IMR-90 (cell line): Measurements from ENCODE around the gene LRRC4C. TPM values are rescaled to one million over a fixed set of nuclear protein-coding genes. Genes with fewer than 3 reads are reported as not detected.

Source experiments
- ATAC-seq: fragments of 200-7000 bp; cut with Tn5 transposase; 2 replicates; pipeline ENCODE4 v1.9.1; 2020; ENCODE audit warnings: low read depth, mild to moderate bottlenecking, moderate library complexity
- BruUV-seq: library from RNA; stranded (reverse); fragments of 400-500 nt; replicated peaks from 2 replicates; lab custom pipeline; 2021; lab: Mats Ljungman, UMichigan
- CTCF ChIA-PET: fragments of 300-600 bp; formaldehyde crosslinking; extraction: SDS; loops from one replicate; lab custom pipeline; 2021; ENCODE audit warnings: antibody characterized with exemption; lab: Yijun Ruan, JAX
- POLR2A ChIA-PET: fragments of 300-600 bp; sonication (Branson Sonifier 250); formaldehyde crosslinking; loops from one replicate; lab custom pipeline; 2022; ENCODE audit warnings: antibody characterized with exemption; ENCODE audit not compliant: unreplicated experiment; lab: Charles Lee
- DNase-seq: peaks from one replicate; pipeline ENCODE4 v3.0.0; 2013
- H2AFZ ChIP-seq: replicated peaks from 2 replicates; pipeline ENCODE3; 2013; ENCODE audit warnings: low read length, mild to moderate bottlenecking; ENCODE audit not compliant: poor library complexity
- H2AK5ac ChIP-seq: 2 replicates; pipeline ENCODE4 v1.6.1; 2013; ENCODE audit warnings: low read depth, low read length, inconsistent platforms
- H2AK9ac ChIP-seq: replicated peaks from 2 replicates; pipeline ENCODE3; 2013; ENCODE audit warnings: mild to moderate bottlenecking, low read depth, low read length, moderate library complexity; ENCODE audit not compliant: poor library complexity
- H2BK120ac ChIP-seq: 2 replicates; pipeline ENCODE4 v1.6.1; 2013; ENCODE audit warnings: low read depth, low read length, inconsistent platforms
- H2BK15ac ChIP-seq: 3 replicates; pipeline ENCODE4 v1.6.1; 2013; ENCODE audit warnings: low read depth, low read length, inconsistent platforms
- H2BK20ac ChIP-seq: 2 replicates; pipeline ENCODE4 v1.6.1; 2013; ENCODE audit warnings: low read depth, mild to moderate bottlenecking, inconsistent platforms, low read length, moderate library complexity
- H2BK5ac ChIP-seq: 2 replicates; pipeline ENCODE4 v1.6.1; 2013; ENCODE audit warnings: mild to moderate bottlenecking, low read depth, low read length, inconsistent platforms; ENCODE audit not compliant: poor library complexity, severe bottlenecking
- H3K14ac ChIP-seq: replicated peaks from 2 replicates; pipeline ENCODE4 v1.6.1; 2013; ENCODE audit warnings: low read depth, low read length, inconsistent platforms
- H3K18ac ChIP-seq: 2 replicates; pipeline ENCODE4 v1.6.1; 2013; ENCODE audit warnings: low read depth, low read length, control low read depth
- H3K23ac ChIP-seq: 2 replicates; pipeline ENCODE4 v1.6.1; 2013; ENCODE audit warnings: low read depth, low read length, inconsistent platforms
- H3K27ac ChIP-seq: 2 replicates; pipeline ENCODE4 v1.5.1; 2013; ENCODE audit warnings: mild to moderate bottlenecking, control low read depth, low read length; ENCODE audit not compliant: insufficient read depth
- H3K27me3 ChIP-seq: 2 replicates; pipeline ENCODE4 v1.6.1; 2013; ENCODE audit warnings: low read length; ENCODE audit not compliant: control insufficient read depth, insufficient read depth
- H3K36me3 ChIP-seq: 2 replicates; pipeline ENCODE4 v1.6.1; 2013; ENCODE audit warnings: low read length, mixed read lengths; ENCODE audit not compliant: control insufficient read depth, insufficient read depth
- H3K4ac ChIP-seq: 2 replicates; pipeline ENCODE4 v1.6.1; 2013; ENCODE audit warnings: low read depth, low read length, inconsistent platforms
- H3K4me1 ChIP-seq: 2 replicates; pipeline ENCODE4 v1.6.1; 2013; ENCODE audit warnings: low read length, mixed read lengths; ENCODE audit not compliant: control insufficient read depth, insufficient read depth
- H3K4me2 ChIP-seq: 2 replicates; pipeline ENCODE4 v1.6.1; 2013; ENCODE audit warnings: low read depth, mild to moderate bottlenecking, control low read depth, low read length, moderate library complexity
- H3K4me3 ChIP-seq: 2 replicates; pipeline ENCODE4 v1.5.1; 2013; ENCODE audit warnings: low read depth, mild to moderate bottlenecking, control low read depth, low read length, moderate library complexity; ENCODE audit not compliant: insufficient read depth
- H3K56ac ChIP-seq: 2 replicates; pipeline ENCODE4 v1.6.1; 2013; ENCODE audit warnings: low read length, inconsistent platforms; ENCODE audit not compliant: insufficient read depth; ENCODE audit errors: extremely low read depth
- H3K79me1 ChIP-seq, 2 experiments: 2 replicates each; pipeline ENCODE4 v1.6.1; 2013; ENCODE audit warnings: low read length in 2 of 2, inconsistent platforms in 1 of 2, low read depth in 1 of 2
- H3K9ac ChIP-seq: 2 replicates; pipeline ENCODE4 v1.6.1; 2013; ENCODE audit warnings: low read depth, low read length, control low read depth
- H3K9me1 ChIP-seq: 2 replicates; pipeline ENCODE4 v1.6.1; 2013; ENCODE audit warnings: low read length, inconsistent platforms; ENCODE audit not compliant: insufficient read depth
- H3K9me3 ChIP-seq: 2 replicates; pipeline ENCODE4 v1.6.1; 2013; ENCODE audit warnings: low read length; ENCODE audit not compliant: control insufficient read depth, insufficient read depth
- H4K20me1 ChIP-seq: 2 replicates; pipeline ENCODE4 v1.6.1; 2013; ENCODE audit warnings: low read length, inconsistent platforms; ENCODE audit not compliant: insufficient read depth
- H4K5ac ChIP-seq: 2 replicates; pipeline ENCODE4 v1.6.1; 2013; ENCODE audit warnings: mild to moderate bottlenecking, low read depth, low read length, control low read depth
- H4K8ac ChIP-seq, 2 experiments: 2 replicates each; pipeline ENCODE4 v1.6.1; 2013; ENCODE audit warnings: low read depth in 2 of 2, low read length in 2 of 2, control low read depth in 1 of 2, inconsistent platforms in 1 of 2
- H4K91ac ChIP-seq: 2 replicates; pipeline ENCODE4 v1.6.1; 2013; ENCODE audit warnings: low read depth, low read length, inconsistent platforms; ENCODE audit not compliant: insufficient read depth
- BHLHE40 ChIP-seq: fragments of 150-350 bp; IDR thresholded peaks from 2 replicates; pipeline ENCODE4 v1.6.1; 2016; ENCODE audit warnings: mild to moderate bottlenecking, low read depth, low read length
- CEBPB ChIP-seq: IDR thresholded peaks from 2 replicates; pipeline ENCODE4 v1.6.1; 2012; ENCODE audit warnings: low read depth, low read length, improper control_type of control experiment
- CHD1 ChIP-seq: IDR thresholded peaks from 2 replicates; pipeline ENCODE4 v1.6.1; 2012; ENCODE audit warnings: low read depth, low read length, improper control_type of control experiment
- MAFK ChIP-seq: IDR thresholded peaks from 2 replicates; pipeline ENCODE4 v1.6.1; 2012; ENCODE audit warnings: low read depth, low read length, improper control_type of control experiment
- RFX5 ChIP-seq: IDR thresholded peaks from 2 replicates; pipeline ENCODE4 v1.8.0; 2012; ENCODE audit warnings: low read depth, mild to moderate bottlenecking, low read length, moderate library complexity
- WGBS, 2 experiments: methylation state at CpG; one replicate each; pipeline versions ENCODE4 v1.1.5 to v1.1.7; 2013; ENCODE audit warnings: missing lambda C conversion rate in 2 of 2; ENCODE audit not compliant: insufficient read length in 1 of 2; ENCODE audit errors: extremely low coverage in 2 of 2; 5-methylcytosine and 5-hydroxymethylcytosine counted together
- dilution Hi-C: fragments of 300-500 bp; cut with HindIII; formaldehyde crosslinking; loops from one replicate; pipeline ENCODE4 v1.14.3; 2018; ENCODE audit warnings: low sequenced_read_pairs; ENCODE audit not compliant: unreplicated experiment
- in situ Hi-C: fragments of 300-500 bp; cut with MboI; formaldehyde crosslinking; loops from 3 replicates; pipeline ENCODE4 v1.14.3; 2019; ENCODE audit warnings: low sequenced_read_pairs, inconsistent platforms, mixed read lengths
- intact Hi-C: fragments of 100-400 bp; cut with micrococcal nuclease; formaldehyde crosslinking; loops from 2 replicates; pipeline ENCODE4 v1.10.0; 2022
- polyA plus RNA-seq, 3 experiments: library from polyadenylated mRNA; depleted of rRNA; stranded (reverse); fragments of >200 nt; gene quantifications; 2 replicates each; pipeline ENCODE4 v1.2.3, GENCODE V29; 2012; ENCODE audit warnings: low replicate concordance in 1 of 3
- total RNA-seq: library from RNA; depleted of rRNA; stranded (reverse); fragments of >200 nt; gene quantifications from 2 replicates; pipeline ENCODE4 v1.2.3, GENCODE V29; 2012
- TF ChIP-seq, protein P1 (sequence below): fragments of 150-350 bp; IDR thresholded peaks from 2 replicates; pipeline ENCODE4 v1.6.1; 2016; ENCODE audit warnings: low read depth, mild to moderate bottlenecking, low read length, moderate library complexity, borderline replicate concordance

The LRRC4C gene
- total and polyA plus RNA-seq, 2 of the 4 experiments (the other 2 are of a cell fraction): under 0.01 to 0.03 TPM

DNA sequence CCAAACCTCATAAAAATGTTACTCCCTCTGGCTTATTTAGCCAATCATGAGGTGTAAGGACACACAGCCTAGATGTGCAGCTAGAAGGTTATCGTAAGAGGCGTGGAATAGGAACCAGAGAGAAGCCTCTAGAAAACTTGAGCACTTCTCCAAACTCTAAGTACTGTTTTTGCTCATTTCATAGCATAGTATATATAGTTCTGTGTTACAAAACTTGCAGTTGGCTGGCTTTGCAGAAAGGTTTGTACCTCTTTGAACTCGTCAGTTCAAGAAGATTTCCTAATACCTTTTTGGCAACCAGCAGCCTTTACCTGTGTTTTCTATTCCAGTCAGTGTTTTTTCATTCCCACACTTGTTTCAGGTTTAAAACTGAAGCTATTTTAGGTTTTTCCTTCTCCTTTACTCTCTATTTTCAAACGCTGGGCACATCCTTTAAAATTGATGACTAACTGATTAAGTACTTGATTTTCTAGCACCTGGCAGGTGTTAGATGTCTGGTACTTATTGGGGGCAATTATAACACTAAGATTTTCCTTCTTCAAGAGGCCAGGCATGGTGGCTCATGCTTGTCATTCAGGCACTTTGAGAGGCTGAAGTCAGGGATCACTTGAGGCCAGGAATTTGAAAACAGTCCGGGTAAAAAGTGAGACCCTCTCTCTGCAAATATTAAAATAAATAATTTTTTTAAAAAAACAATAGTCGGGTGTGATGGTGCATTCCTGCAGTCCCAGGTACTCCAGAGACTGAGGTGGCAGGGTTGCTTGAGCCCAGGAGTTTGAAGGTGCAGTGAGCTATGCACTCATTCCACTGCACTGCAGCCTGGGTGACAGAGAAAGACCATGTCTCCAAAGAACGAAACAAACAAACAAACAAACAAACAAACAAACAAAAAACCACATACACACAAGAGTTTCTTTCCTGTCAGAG is 125.2 kb downstream of the LRRC4C start:
- Histone ChIP-seq H3K36me3 (no peaks in the 10 kb centered on the region), H3K14ac (no peak overlapping the region), H2BK120ac (no peak overlapping the region), H2BK15ac (no peak overlapping the region), H4K5ac (no peak overlapping the region), H3K56ac (no peak overlapping the region), H3K9me1 (no peaks in the 10 kb centered on the region), H2AK5ac (no peak overlapping the region), H3K9me3 (peaks cover 4% of the 10 kb centered on the region), H3K27ac (no peak overlapping the region), H3K4me2 (no peak overlapping the region), H4K8ac (no peak overlapping the region), H4K91ac (no peak overlapping the region), H3K4me3 (no peak overlapping the region), H2BK5ac (no peak overlapping the region), H2BK20ac (no peak overlapping the region), H2AFZ (no peak overlapping the region), H3K27me3 (no peaks in the 10 kb centered on the region), H2AK9ac (no peak overlapping the region), H3K4ac (no peak overlapping the region), H3K9ac (no peak overlapping the region), H3K23ac (no peak overlapping the region), H3K4me1 (no peaks in the 10 kb centered on the region), H3K79me1 (no peaks in the 10 kb centered on the region), H3K18ac (no peak overlapping the region), H4K20me1 (no peaks in the 10 kb centered on the region)
- dilution Hi-C loops: no loop called here
- intact Hi-C loops: no loop called here
- 14% methylated on average over 1 of the region's 7 CpGs; no CpG with 5 or more reads in 1 of the 2 experiments for WGBS, 2 experiments
- no TSS peak for BruUV-seq
- in situ Hi-C loops: no loop called here
- no peak for ATAC-seq
- TF ChIP-seq, protein P1, sequence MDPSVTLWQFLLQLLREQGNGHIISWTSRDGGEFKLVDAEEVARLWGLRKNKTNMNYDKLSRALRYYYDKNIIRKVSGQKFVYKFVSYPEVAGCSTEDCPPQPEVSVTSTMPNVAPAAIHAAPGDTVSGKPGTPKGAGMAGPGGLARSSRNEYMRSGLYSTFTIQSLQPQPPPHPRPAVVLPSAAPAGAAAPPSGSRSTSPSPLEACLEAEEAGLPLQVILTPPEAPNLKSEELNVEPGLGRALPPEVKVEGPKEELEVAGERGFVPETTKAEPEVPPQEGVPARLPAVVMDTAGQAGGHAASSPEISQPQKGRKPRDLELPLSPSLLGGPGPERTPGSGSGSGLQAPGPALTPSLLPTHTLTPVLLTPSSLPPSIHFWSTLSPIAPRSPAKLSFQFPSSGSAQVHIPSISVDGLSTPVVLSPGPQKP: no peak
- TF ChIP-seq BHLHE40 (no peak), RFX5 (no peak), CHD1 (no peak), CEBPB (no peak), MAFK (no peak)
- CTCF ChIA-PET: no interaction called here
- no peak for DNase-seq
- POLR2A ChIA-PET: no interaction called here
